ENCODE results near the gene LACTB. TPM values are rescaled to one million over a fixed set of nuclear protein-coding genes. Genes with fewer than 3 reads are reported as not detected.
"Not testable (repeated sequence)": the region's sequence is repeated elsewhere in the genome, so short reads cannot be mapped to it uniquely, and the experiment has no call there.

The LACTB gene
- total RNA-seq, 1 donor from 2014 or later, result 41.9 TPM

DNA sequence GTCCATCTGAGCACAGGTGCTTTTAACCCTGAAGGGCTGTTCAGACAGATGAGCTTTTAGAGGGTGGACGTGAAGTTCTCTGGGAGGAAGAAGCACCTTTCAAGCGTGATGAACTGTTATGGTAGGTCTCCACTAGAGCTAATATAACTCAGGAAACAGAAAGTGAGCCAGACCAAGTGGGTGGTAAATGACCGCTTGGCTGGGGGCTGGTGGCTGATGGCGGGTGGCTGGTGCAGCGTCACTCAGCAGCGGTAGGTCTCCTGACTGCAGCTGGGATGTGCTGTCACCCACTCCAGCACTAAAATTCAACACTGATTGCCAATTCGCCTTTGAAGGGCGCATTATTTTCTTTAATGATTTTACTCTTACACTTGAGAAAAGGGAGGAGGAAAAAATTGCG lies 31.2 kb upstream of the LACTB start:
- no peak for DNase-seq (ENCODE audit: low read depth)

DNA sequence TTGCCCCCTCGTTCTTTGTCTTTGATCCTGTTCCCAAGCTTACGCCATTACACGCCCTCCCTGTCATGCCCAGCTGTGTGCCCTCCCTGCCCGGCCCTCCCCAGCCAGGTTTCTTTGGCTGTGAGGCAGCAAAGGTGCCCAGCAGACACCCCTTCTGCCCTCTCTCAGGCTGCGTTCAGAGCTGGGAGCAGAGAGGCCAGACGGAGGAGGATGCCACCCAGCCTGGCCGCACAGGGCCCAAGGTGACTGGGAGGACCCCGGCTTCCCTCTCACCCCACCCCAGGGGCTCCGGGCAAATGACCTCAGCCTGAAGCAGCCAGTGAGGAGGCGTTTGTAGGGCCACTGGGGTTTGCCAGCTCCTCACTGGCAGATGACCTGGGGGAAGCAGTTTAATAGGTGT lies 30.8 kb upstream of the LACTB start:
- DNase-seq (ENCODE audit: low read depth), result no peak

- no peak for DNase-seq (ENCODE audit: low read depth)
These were observed 29.8 kb upstream of the LACTB start for GRCh38 chr15:63091679-63092446.

- DNase-seq (ENCODE audit: low read depth), result no peak
These were observed 28.0 kb upstream of the LACTB start for GRCh38 chr15:63093486-63094205.

DNA sequence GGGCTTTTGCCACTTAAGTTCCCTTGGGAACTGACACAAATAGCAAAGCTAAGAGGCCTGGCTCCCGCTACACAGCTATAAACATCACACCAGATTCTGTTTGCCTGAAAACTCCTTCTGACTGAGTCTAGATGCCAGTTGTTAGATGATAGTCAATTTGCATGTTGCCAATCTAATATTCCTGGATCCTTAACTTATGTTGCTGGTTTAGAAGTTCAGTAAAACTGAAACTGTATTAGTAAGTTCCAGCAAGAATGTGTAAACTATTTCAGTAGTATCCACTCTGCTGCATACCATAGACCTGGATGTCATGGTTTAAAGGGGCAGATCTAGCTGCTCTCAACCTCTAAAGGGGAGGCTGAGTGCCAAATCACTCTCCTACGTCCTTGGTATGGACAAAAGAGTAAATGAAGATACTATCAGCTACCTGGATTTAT lies 27.1 kb upstream of the LACTB start:
- DNase-seq (ENCODE audit: low read depth), result peak; percentile 51

GRCh38 chr15:63096178-63096577 lies 25.5 kb upstream of the LACTB start:
- no peak for DNase-seq (ENCODE audit: low read depth)

- DNase-seq (ENCODE audit: low read depth), result not testable (repeated sequence)
These were observed 22.8 kb upstream of the LACTB start for GRCh38 chr15:63098901-63099300.

- not testable (repeated sequence) for DNase-seq (ENCODE audit: low read depth)
These were observed 22.1 kb upstream of the LACTB start for GRCh38 chr15:63099581-63099980.

- no peak for DNase-seq (ENCODE audit: low read depth)
These were observed 18.2 kb upstream of the LACTB start for GRCh38 chr15:63103416-63103815.

DNA sequence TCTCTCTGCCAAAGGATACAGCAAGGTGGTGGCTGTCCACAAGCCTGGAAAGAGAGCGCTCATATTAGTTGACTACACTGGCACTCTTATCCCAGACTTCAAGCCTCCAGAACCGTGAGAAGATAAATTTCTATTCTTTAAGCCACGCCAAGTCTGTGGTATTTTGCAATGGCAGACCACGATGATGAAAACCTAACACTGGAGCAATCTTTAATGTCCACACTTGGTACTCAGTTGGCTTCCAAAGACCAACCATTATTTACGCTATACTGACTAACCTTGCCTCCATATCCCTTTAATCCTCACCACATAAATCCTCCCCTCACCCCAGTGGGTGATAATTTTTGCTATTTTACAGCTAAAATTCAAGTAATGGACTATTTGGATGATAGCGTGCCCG lies 16.9 kb upstream of the LACTB start:
- peak; percentile 64 for DNase-seq (ENCODE audit: low read depth)

GRCh38 chr15:63105354-63105753 lies 16.3 kb upstream of the LACTB start:
- DNase-seq (ENCODE audit: low read depth), result not testable (repeated sequence)

GRCh38 chr15:63107895-63108546 lies 13.6 kb upstream of the LACTB start:
- DNase-seq (ENCODE audit: low read depth), result peak; percentile 98

GRCh38 chr15:63109498-63109897 lies 12.2 kb upstream of the LACTB start:
- no peak for DNase-seq (ENCODE audit: low read depth)

DNA sequence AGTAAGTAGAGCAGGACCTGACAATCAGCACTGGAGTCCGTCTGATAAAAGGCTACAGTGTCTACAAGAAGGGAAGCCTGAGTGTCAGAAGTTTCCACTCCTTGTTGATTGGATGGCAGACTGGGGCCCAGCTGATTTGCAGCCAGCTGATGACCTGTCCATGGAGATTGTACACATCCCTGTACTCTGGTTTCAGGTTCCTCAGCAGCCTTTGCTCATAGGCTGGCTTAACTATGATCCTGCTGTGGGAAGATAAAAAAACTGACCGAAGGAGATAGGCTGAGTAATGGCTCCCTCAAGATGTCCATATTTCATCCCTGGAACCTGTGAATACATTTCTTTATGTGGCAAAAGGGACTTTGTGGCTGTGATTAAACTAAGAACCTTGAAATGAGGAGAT lies 11.7 kb upstream of the LACTB start:
- DNase-seq (ENCODE audit: low read depth), result no peak

DNA sequence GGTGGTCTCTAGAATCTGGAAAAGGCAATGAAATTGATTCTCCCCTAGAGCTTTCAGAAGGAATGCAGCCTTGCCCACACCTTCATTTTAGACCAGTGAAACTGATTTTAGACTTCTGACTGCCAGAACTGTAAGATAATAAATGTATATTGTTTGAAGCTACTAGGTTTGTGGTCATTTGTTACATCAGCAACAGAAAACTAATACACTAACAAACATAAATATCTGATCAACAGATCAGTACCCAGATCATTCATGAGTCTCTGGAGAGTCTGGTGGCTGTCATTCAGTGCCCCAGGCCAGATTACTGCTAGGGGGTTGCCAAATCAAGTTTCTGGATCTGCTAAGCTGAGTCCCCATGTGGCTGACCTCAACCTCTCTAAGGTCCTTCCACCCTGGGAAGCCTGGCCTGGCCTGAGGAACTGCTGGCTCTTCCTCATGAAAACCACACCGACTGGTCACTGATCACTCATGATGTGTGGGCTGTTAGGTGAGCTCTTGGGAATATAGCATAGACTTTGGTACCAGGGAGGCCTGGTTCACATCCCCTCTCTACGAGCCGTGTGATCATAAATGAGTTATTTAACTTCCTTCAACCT lies 11.1 kb upstream of the LACTB start:
- no peak for DNase-seq (ENCODE audit: low read depth)

GRCh38 chr15:63111481-63111880 lies 10.2 kb upstream of the LACTB start:
- DNase-seq (ENCODE audit: low read depth), result no peak

GRCh38 chr15:63112871-63113270 lies 8.8 kb upstream of the LACTB start:
- no peak for DNase-seq (ENCODE audit: low read depth)

- DNase-seq (ENCODE audit: low read depth), result no peak
These were observed 7.2 kb upstream of the LACTB start for GRCh38 chr15:63114465-63114864.

GRCh38 chr15:63118854-63119253 lies 2.8 kb upstream of the LACTB start:
- no peak for DNase-seq (ENCODE audit: low read depth)

GRCh38 chr15:63122002-63122875 lies 578 bp downstream of the LACTB start:
- DNase-seq (ENCODE audit: low read depth), result peak; percentile 48

GRCh38 chr15:63124506-63124905 lies 2.8 kb downstream of the LACTB start:
- DNase-seq (ENCODE audit: low read depth), result no peak
